ENCODE results near the gene PFN1. TPM values are rescaled to one million over a fixed set of nuclear protein-coding genes. Genes with fewer than 3 reads are reported as not detected.
A peak's percentile ranks its signal among the peaks of the same experiment; 100 is the strongest.
"Not testable (repeated sequence)": the region's sequence is repeated elsewhere in the genome, so short reads cannot be mapped to it uniquely, and the experiment has no call there.

Gene PFN1
- total RNA-seq, 1 experiment from 2014 or later: 1,337 TPM

DNA sequence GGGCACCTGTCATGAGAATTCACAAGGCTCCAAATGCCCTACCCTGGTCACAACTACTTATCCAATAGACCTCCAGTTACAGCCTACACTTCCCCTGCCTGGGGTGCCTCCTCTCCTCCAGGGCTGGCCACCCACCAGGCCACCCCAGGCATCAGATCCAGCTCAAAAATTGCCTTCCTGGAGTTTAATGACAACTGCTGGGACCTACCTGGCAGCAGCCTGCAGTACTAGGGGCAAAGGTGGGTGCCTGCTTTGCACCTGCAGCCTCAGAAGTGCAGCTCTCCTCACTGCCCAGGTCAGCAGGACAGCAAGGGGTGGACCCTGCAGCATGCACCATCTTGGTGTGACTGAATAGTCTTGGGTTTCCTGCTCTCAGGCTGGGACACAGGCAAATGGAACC is 12.7 kb downstream of the PFN1 start:
- no peaks in the 10 kb centered on the region for H3K27me3 ChIP-seq (replicated peaks)
- no peaks in the 10 kb centered on the region for H3K9me3 ChIP-seq (replicated peaks)
- no peak overlapping the region for H3K4me3 ChIP-seq
- no peak overlapping the region for H3K27ac ChIP-seq
- H3K4me1 ChIP-seq (replicated peaks): peaks cover 21% of the 10 kb centered on the region
- peaks cover 20% of the 10 kb centered on the region for H3K36me3 ChIP-seq
- DNase-seq (ENCODE audit: low read depth in 1 of 2, low spot score in 2 of 2): no peak

DNA sequence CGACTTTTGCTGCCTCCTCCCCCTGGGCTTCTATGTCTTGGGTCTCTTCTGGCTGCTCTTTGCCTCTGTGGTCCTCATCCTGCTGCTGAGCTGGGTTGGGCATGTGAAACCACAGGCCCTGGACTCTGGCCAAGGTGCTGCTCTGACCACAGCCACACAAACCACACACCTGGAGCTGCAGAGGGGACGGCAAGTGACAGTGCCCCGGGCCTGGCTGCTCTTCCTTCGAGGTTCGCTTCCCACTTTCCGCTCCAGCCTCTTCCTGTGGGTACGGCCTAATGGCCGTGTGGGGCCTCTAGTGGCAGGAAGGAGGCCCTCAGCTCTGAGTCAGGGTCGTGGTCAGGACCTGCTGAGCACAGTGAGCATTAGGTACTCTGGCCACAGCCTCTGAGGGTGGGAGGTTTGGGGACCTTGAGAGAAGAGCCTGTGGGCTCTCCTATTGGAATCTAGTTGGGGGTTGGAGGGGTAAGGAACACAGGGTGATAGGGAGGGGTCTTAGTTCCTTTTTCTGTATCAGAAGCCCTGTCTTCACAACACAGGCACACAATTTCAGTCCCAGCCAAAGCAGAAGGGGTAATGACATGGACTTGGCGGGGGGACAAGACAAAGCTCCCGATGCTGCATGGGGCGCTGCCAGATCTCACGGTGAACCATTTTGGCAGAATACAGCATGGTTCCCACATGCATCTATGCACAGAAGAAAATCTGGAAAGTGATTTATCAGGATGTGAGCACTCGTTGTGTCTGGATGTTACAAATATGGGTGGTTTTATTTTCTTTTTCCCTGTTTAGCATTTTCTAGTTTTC is 14.0 kb downstream of the PFN1 start:
- H3K27ac ChIP-seq: no peak overlapping the region
- peak; percentile 43 to 60 for DNase-seq (ENCODE audit: low read depth in 1 of 2, low spot score in 2 of 2)
- H3K36me3 ChIP-seq: peaks cover 18% of the 10 kb centered on the region
- no peaks in the 10 kb centered on the region for H3K27me3 ChIP-seq (replicated peaks)
- no peaks in the 10 kb centered on the region for H3K9me3 ChIP-seq (replicated peaks)
- peaks cover 19% of the 10 kb centered on the region for H3K4me1 ChIP-seq (replicated peaks)
- peak overlapping the region; percentile 15; the same call in 1 of the 2 replicates for H3K4me3 ChIP-seq

DNA sequence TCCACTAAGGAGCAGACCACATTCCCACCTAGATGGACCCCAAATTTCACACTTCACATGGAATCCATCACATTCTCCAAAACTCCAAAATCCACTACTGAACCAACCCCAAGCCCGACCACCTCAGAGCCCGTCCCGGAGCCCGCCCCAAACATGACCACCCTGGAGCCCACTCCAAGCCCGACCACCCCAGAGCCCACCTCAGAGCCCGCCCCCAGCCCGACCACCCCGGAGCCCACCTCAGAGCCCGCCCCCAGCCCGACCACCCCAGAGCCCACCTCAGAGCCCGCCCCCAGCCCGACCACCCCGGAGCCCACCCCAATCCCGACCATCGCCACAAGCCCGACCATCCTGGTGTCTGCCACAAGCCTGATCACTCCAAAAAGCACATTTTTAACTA is 14.7 kb downstream of the PFN1 start:
- Histone ChIP-seq H3K4me1 (replicated peaks) (peaks cover 15% of the 10 kb centered on the region), H3K4me3 (no peak overlapping the region), H3K9me3 (replicated peaks) (no peaks in the 10 kb centered on the region), H3K27ac (no peak overlapping the region), H3K36me3 (peaks cover 15% of the 10 kb centered on the region), H3K27me3 (replicated peaks) (no peaks in the 10 kb centered on the region)
- DNase-seq (ENCODE audit: low read depth in 1 of 2, low spot score in 2 of 2): no peak

DNA sequence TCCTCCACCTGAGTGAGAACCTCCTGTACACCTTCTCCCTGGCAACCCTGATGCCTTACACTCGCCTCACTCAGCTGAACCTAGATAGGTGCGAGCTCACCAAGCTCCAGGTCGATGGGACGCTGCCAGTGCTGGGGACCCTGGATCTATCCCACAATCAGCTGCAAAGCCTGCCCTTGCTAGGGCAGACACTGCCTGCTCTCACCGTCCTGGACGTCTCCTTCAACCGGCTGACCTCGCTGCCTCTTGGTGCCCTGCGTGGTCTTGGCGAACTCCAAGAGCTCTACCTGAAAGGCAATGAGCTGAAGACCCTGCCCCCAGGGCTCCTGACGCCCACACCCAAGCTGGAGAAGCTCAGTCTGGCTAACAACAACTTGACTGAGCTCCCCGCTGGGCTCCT is 15.6 kb downstream of the PFN1 start:
- no peak overlapping the region for H3K27ac ChIP-seq
- no peaks in the 10 kb centered on the region for H3K9me3 ChIP-seq (replicated peaks)
- no peak overlapping the region for H3K4me3 ChIP-seq
- no peaks in the 10 kb centered on the region for H3K27me3 ChIP-seq (replicated peaks)
- H3K36me3 ChIP-seq: peaks cover 6% of the 10 kb centered on the region
- DNase-seq (ENCODE audit: low read depth in 1 of 2, low spot score in 2 of 2): no peak
- peaks cover 13% of the 10 kb centered on the region for H3K4me1 ChIP-seq (replicated peaks)

DNA sequence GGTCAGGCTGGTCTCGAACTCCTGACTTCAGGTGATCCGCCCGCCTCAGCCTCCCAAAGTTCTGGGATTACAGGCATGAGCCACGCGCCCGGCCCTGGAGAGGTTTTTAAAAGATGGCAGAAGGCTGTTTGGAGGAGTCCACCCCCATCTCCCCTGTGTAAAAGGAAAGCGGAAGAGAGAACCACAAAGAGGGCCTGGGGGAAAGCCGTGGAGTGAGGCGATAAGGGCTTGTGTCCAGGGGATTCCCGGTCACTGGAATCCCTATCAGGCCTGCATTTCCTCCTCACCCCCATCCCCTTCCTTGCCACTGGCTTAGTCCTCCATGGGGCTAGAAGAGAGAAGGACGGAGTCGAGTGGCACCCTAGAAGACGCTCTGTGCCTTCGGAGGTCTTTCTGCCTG is 16.4 kb downstream of the PFN1 start, which contains the start of gene GP1BA:
GP1BA (plus strand) TSS at position 315 of the 400 bp plus-strand sequence. CDS start 328 bp downstream, outside the sequence.
- H3K9me3 ChIP-seq (replicated peaks): no peaks in the 10 kb centered on the region
- H3K4me3 ChIP-seq: no peak within 1 kb of the TSS
- H3K27ac ChIP-seq: no peak within 1 kb of the TSS
- no peaks in the 10 kb centered on the region for H3K27me3 ChIP-seq (replicated peaks)
- H3K4me1 ChIP-seq (replicated peaks): peaks cover 13% of the 10 kb centered on the region
- H3K36me3 ChIP-seq: no peaks in the 10 kb centered on the region
- no peak for DNase-seq (ENCODE audit: low read depth in 1 of 2, low spot score in 2 of 2)

DNA sequence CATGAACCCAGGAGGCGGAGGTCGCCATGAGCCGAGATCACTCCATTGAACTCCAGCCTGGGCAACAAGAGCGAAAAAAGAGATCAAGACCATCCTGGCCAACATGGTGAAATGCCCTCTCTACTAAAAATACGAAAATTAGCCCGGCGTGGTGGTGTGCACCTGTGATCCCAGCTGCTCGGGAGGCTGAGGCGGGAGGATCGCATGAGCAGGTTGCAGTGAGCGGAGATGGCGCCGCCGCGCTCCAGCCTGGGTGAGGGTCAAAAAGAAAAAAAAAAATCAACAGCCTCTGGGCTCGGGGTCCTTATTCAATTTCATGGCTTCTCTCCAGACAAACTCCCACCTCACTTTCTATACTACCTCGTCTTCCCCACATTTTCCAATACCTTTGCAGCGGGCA is 19.4 kb downstream of the PFN1 start:
- H3K9me3 ChIP-seq (replicated peaks): no peaks in the 10 kb centered on the region
- no peak overlapping the region for H3K4me3 ChIP-seq
- no peaks in the 10 kb centered on the region for H3K36me3 ChIP-seq
- H3K27ac ChIP-seq: no peak overlapping the region
- no peak for DNase-seq (ENCODE audit: low read depth in 1 of 2, low spot score in 2 of 2)
- peaks cover 5% of the 10 kb centered on the region; the same call in 1 of the 2 replicates for H3K4me1 ChIP-seq (replicated peaks)
- no peaks in the 10 kb centered on the region for H3K27me3 ChIP-seq (replicated peaks)

DNA sequence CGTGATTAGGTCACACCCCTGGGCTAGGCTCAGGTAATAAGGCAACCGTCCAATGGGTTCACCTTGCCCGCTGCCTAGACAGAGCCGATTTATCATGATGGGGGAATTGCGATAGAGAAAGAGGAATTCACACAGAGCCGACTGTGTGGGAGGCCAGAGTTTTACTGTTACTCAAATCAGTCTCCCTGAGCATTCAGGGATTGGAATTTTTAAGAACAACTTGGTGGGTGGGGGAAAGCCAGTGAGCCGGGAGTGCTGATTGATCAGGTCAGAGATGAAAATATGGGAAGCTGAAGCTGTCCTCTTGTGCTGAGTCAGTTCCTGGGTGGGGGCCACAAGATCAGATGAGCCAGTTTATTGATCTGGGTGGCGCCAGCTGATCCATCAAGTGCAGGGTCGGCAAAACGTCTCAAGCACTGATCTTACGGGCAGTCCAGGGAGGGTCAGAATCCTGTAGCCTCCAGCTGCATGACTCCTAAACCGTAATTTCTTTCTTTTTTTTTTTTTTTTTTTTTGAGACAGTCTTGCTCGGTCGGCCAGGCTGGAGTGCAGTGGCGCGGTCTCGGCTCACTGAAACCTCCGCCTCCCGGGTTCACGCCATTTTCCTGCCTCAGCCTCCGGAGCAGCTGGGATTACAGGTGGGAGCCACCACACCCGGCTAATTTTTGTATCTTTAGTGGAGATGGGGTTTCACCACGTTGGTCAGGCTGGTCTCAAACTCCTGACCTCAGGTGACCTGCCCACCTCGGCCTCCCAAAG is 21.6 kb downstream of the PFN1 start:
- not testable (repeated sequence) for H3K4me1 ChIP-seq (replicated peaks); DNase-seq (ENCODE audit: low read depth in 1 of 2, low spot score in 2 of 2); H3K36me3 ChIP-seq; H3K4me3 ChIP-seq; H3K27me3 ChIP-seq (replicated peaks); H3K27ac ChIP-seq; H3K9me3 ChIP-seq (replicated peaks)

DNA sequence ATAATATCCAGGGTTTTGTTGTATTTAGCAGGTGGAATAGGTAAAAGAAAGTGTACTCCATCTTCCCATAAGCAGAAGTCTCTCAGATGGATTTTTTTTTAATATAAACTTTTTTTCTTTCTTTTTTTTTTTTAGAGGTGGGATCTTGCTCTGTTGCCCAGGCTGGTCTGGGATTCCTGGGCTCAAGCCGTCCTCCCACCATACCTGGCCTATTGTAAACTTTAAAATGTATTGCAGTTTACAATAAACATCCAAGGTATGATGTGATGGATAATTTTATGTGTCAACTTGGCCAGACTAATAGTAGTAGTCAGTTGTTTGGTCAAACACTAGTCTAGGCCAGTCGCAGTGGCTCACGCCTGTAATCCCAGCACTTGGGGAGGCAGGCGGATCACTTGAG is 27.0 kb downstream of the PFN1 start:
- no peak overlapping the region for H3K27ac ChIP-seq
- H3K9me3 ChIP-seq (replicated peaks): no peaks in the 10 kb centered on the region
- H3K27me3 ChIP-seq (replicated peaks): no peaks in the 10 kb centered on the region
- no peak overlapping the region for H3K4me3 ChIP-seq
- no peak for DNase-seq (ENCODE audit: low read depth in 1 of 2, low spot score in 2 of 2)
- no peaks in the 10 kb centered on the region for H3K4me1 ChIP-seq (replicated peaks)
- H3K36me3 ChIP-seq: no peaks in the 10 kb centered on the region

DNA sequence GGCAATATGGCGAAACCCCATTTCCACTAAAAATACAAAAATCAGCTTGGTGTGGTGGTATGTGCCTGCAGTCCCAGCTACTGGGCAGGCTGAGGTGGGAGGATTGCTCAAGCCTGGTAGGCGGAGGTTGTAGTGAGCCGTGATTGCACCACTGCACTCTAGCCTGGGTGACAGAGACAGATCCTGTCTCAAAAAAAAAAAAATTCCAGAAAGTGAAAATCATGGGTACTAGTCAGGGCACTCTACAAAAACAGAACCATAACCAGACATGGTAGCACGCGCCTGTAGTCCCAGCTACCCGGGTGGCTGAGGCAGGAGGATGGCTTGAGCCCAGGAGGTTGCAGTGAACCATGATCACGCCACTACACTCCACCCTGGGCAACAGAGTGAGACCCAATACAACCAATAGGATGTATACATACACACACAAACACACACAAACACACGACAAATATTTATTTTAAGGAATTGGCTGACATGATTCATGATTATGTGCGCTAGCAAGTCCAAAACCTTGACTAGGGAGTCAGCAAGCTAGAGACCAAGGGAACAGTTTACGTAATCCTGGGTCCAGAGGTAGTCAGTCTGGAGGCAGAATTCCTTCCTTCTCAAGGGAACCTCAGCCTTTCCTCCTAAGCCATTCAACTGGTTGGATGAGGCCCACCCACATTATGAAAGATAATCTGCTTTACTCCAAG is 27.8 kb downstream of the PFN1 start:
- H3K36me3 ChIP-seq: no peaks in the 10 kb centered on the region
- DNase-seq (ENCODE audit: low read depth in 1 of 2, low spot score in 2 of 2): no peak
- H3K4me3 ChIP-seq: no peak overlapping the region
- no peaks in the 10 kb centered on the region for H3K4me1 ChIP-seq (replicated peaks)
- no peaks in the 10 kb centered on the region for H3K27me3 ChIP-seq (replicated peaks)
- H3K9me3 ChIP-seq (replicated peaks): no peaks in the 10 kb centered on the region
- no peak overlapping the region for H3K27ac ChIP-seq

DNA sequence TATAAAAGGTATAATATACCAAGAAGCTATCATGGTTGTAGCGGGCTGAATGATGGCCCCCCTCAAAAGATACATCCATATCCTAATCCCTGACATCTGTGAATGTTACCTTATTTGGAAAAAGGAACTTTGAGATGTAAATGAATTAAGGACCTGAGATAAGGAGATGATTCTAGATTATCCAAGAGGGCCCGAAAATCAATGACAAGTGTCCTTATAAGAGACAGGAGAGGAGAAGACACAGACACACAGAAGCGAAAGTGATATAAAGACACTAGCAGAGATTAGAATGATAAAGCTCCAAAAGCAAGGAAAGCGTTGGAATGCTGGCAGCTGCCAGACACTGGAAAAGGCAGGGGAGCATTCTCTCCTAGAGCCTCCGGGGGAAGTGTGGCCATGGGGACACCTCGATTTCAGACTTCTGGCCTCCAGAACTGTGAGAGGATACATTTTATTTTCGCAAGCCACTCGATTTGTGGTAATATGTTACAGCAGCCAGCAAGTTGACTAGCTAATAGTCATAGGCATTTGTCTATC is 28.8 kb downstream of the PFN1 start:
- Histone ChIP-seq H3K36me3 (no peaks in the 10 kb centered on the region), H3K9me3 (replicated peaks) (no peaks in the 10 kb centered on the region), H3K27ac (no peak overlapping the region), H3K4me1 (replicated peaks) (no peaks in the 10 kb centered on the region), H3K27me3 (replicated peaks) (no peaks in the 10 kb centered on the region), H3K4me3 (no peak overlapping the region)
- DNase-seq (ENCODE audit: low read depth in 1 of 2, low spot score in 2 of 2): no peak

DNA sequence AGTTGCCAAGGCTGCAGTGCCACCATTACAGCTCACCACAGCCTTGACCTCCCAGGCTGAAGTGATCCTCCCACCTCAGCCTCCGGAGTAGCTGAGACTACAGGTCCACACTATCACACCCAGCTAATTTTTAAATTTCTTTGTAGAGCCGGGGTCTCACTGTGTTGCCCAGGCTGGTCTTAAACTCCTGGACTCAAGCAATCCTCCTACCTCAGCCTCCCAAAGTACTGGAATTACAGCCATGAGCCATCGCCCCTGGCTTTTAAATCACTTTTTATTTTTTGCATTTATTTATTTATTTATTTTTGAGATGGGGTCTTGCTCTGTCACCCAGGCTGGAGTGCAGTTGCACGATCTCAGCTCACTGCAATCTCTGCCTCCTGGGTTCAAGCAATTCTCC is 33.8 kb downstream of the PFN1 start:
- H3K4me3 ChIP-seq; DNase-seq (ENCODE audit: low read depth in 1 of 2, low spot score in 2 of 2); H3K9me3 ChIP-seq (replicated peaks); H3K4me1 ChIP-seq (replicated peaks); H3K27ac ChIP-seq; H3K27me3 ChIP-seq (replicated peaks); H3K36me3 ChIP-seq: not testable (repeated sequence)

DNA sequence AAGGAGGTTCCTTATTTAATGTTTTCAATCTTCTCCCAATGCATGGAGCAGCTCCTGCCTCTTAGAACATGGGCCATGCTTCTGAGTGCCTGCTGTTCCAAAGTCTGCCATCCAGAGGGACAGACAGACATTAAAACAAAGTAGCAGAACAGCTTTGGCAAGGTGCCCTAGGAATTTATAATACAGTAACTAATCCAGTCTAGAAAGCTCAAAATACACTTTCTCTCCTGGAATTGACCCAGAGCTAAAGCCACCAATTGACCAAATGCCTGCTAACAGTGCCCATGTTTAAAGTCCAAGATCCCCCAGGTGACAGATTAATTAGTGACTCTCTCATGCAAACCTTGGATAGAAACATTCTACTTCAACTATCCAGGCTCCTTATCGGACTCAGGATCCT is 34.3 kb downstream of the PFN1 start:
- no peak overlapping the region for H3K27ac ChIP-seq
- DNase-seq (ENCODE audit: low read depth in 1 of 2, low spot score in 2 of 2): no peak

DNA sequence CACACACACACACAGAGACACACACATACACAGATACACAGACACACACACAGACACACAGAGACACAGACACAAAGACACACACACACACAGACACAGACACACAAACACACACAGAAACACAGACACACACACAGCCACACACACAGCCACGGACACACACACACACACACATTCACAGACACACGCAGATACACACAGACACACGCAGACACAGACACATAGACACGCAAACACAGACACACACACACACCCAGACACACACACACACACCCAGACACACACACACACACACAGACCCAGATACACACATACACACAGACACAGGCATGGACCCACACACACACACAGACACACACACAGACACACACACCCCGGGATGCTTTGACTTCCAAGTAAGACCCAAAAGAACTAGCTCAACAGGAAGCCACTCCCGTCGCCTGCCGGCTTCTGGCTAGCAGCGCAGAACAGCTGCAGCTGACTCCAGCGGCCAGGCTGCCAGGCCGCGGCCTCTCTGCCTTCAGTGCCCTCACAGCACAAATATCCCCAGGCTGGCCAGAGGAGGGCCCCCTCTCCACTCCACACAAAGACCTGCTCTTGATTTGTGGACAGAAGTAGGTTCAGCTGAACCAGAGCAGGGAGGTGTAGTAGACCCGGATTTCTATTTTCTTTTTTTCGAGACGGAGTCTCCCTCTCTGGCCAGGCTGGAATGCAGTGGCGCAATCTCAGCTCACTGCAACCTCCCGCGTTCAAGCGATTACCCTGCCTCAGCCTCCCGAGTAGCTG is 39.4 kb downstream of the PFN1 start:
- H3K27me3 ChIP-seq (replicated peaks): no peaks in the 10 kb centered on the region

More for the DNA sequence above, 34.3 kb downstream of the PFN1 start:
- Histone ChIP-seq H3K27me3 (replicated peaks) (no peaks in the 10 kb centered on the region), H3K4me1 (replicated peaks) (peaks cover 5% of the 10 kb centered on the region), H3K36me3 (no peaks in the 10 kb centered on the region), H3K9me3 (replicated peaks) (no peaks in the 10 kb centered on the region), H3K4me3 (no peak overlapping the region)

More for the DNA sequence above, 39.4 kb downstream of the PFN1 start:
- Histone ChIP-seq H3K4me1 (replicated peaks) (peaks cover 9% of the 10 kb centered on the region), H3K4me3 (no peak overlapping the region), H3K27ac (no peak overlapping the region), H3K36me3 (no peaks in the 10 kb centered on the region), H3K9me3 (replicated peaks) (no peaks in the 10 kb centered on the region)
- peak; percentile 81 to 84 for DNase-seq (ENCODE audit: low read depth in 1 of 2, low spot score in 2 of 2)

All from SJSA1 (cell line).